Rectal smooth muscle tissue (tissue), 1 donor: ENCODE measurements around the gene FBXO45.
A peak's percentile ranks its signal among the peaks of the same experiment; 100 is the strongest.
"Not testable (repeated sequence)": the region's sequence is repeated elsewhere in the genome, so short reads cannot be mapped to it uniquely, and the experiment has no call there.

Source experiments
- H3K27ac ChIP-seq: one replicate; pipeline ENCODE4 v1.7.0; 2013; ENCODE audit warnings: low read depth, low read length, inconsistent platforms
- H3K27me3 ChIP-seq: one replicate; pipeline ENCODE4 v1.7.0; 2013; ENCODE audit warnings: low read length; ENCODE audit not compliant: control insufficient read depth, insufficient read depth
- H3K36me3 ChIP-seq: one replicate; pipeline ENCODE4 v1.7.0; 2013; ENCODE audit warnings: low read length; ENCODE audit not compliant: control insufficient read depth, insufficient read depth
- H3K4me1 ChIP-seq: one replicate; pipeline ENCODE4 v1.7.0; 2013; ENCODE audit warnings: low read length; ENCODE audit not compliant: control insufficient read depth, insufficient read depth
- H3K4me3 ChIP-seq: one replicate; pipeline ENCODE4 v1.7.0; 2013; ENCODE audit warnings: low read length
- H3K9ac ChIP-seq: one replicate; pipeline ENCODE4 v1.7.0; 2013; ENCODE audit warnings: low read length

The FBXO45 gene

GRCh38 chr3:196563721-196564225, 4.7 kb upstream of the FBXO45 start:
- Histone ChIP-seq H3K4me3 (no peak overlapping the region), H3K27ac (no peak overlapping the region), H3K36me3 (peaks cover 9% of the 10 kb centered on the region), H3K4me1 (peaks cover 6% of the 10 kb centered on the region), H3K9ac (no peak overlapping the region), H3K27me3 (no peaks in the 10 kb centered on the region)

- no peaks in the 10 kb centered on the region for H3K27me3 ChIP-seq
- no peaks in the 10 kb centered on the region for H3K36me3 ChIP-seq
- H3K9ac ChIP-seq, result peak overlapping the region; percentile 77
- H3K27ac ChIP-seq, result peak overlapping the region; percentile 66
- H3K4me1 ChIP-seq, result peaks cover 15% of the 10 kb centered on the region
- H3K4me3 ChIP-seq, result peak overlapping the region; percentile 82
Measured at GRCh38 chr3:196569003-196569516, 600 bp downstream of the FBXO45 start.

DNA sequence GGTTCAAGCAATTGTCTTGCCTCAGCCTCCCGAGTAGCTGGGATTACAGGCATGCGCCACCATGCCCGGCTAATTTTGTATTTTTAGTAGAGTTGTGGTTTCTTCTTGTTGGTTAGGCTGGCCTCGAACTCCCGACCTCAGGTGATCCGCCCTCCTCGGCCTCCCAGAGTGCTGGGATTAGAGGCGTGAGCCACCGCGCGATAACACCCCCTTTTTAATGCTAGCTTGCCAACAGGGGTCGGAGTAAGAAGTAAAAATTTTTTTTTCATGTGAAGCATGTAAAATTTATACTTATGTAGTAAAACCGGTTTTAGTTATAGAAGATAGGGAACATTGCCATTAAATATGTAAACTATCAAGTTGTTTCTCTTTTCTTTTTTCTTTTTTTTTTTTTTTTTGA, 1.9 kb downstream of the FBXO45 start:
- H3K27ac ChIP-seq, H3K36me3 ChIP-seq, H3K9ac ChIP-seq, H3K27me3 ChIP-seq: not testable (repeated sequence)
- peak overlapping the region; percentile 82 for H3K4me3 ChIP-seq
- peaks cover 15% of the 10 kb centered on the region for H3K4me1 ChIP-seq

DNA sequence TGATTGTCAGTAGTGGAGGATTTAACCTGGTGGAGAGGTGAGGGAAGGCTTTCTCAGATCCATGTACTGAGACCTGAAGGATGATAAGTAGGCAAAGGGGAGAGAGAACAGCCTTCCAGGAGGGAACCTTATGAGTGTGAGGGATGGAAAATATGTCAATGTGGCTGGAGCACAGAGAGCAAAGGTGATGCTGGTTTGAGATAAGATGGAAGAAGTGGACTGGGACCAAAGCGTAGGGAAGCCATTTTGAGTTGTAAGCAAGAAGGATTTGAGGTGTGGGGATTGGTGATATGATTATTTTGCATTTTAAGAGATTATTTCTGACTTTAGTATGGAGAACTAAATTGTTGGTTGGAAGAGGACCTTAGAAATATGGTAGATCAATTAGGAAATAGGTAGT, 3.9 kb downstream of the FBXO45 start:
- H3K4me3 ChIP-seq, result no peak overlapping the region
- no peak overlapping the region for H3K27ac ChIP-seq
- no peaks in the 10 kb centered on the region for H3K27me3 ChIP-seq
- H3K36me3 ChIP-seq, result no peaks in the 10 kb centered on the region
- H3K4me1 ChIP-seq, result peaks cover 15% of the 10 kb centered on the region
- H3K9ac ChIP-seq, result no peak overlapping the region

- Histone ChIP-seq H3K4me3 (no peak overlapping the region), H3K36me3 (no peaks in the 10 kb centered on the region), H3K27ac (no peak overlapping the region), H3K4me1 (no peaks in the 10 kb centered on the region), H3K27me3 (no peaks in the 10 kb centered on the region), H3K9ac (no peak overlapping the region)
Measured at GRCh38 chr3:196585044-196585757, 16.7 kb downstream of the FBXO45 start.

- Histone ChIP-seq H3K4me1 (no peaks in the 10 kb centered on the region), H3K9ac (no peak overlapping the region), H3K27me3 (no peaks in the 10 kb centered on the region), H3K27ac (no peak overlapping the region), H3K4me3 (no peak overlapping the region), H3K36me3 (no peaks in the 10 kb centered on the region)
Measured at GRCh38 chr3:196590279-196590678, 21.8 kb downstream of the FBXO45 start.

DNA sequence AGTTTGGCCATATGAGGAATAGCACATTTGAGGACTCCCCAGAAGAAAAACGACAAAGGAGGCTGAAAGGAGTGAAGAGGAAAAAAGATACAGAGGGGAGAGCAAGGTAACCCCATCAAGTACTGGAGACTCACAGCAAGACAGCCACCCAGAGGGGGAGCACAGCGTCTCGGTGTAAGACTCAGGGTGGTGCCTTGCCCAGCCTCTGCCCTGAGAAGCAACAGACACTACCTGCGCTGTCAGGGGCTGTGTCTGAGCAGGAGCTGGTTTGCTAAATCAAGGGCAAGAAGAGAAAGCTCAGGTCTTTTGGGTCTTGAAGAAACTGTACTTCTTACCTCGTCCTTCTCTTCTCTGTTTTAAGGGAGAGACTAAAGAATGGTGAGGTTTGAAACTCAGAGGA, 27.9 kb downstream of the FBXO45 start:
- H3K27ac ChIP-seq, result no peak overlapping the region
- no peak overlapping the region for H3K4me3 ChIP-seq
- H3K36me3 ChIP-seq, result no peaks in the 10 kb centered on the region
- H3K9ac ChIP-seq, result no peak overlapping the region
- H3K4me1 ChIP-seq, result no peaks in the 10 kb centered on the region
- H3K27me3 ChIP-seq, result no peaks in the 10 kb centered on the region

DNA sequence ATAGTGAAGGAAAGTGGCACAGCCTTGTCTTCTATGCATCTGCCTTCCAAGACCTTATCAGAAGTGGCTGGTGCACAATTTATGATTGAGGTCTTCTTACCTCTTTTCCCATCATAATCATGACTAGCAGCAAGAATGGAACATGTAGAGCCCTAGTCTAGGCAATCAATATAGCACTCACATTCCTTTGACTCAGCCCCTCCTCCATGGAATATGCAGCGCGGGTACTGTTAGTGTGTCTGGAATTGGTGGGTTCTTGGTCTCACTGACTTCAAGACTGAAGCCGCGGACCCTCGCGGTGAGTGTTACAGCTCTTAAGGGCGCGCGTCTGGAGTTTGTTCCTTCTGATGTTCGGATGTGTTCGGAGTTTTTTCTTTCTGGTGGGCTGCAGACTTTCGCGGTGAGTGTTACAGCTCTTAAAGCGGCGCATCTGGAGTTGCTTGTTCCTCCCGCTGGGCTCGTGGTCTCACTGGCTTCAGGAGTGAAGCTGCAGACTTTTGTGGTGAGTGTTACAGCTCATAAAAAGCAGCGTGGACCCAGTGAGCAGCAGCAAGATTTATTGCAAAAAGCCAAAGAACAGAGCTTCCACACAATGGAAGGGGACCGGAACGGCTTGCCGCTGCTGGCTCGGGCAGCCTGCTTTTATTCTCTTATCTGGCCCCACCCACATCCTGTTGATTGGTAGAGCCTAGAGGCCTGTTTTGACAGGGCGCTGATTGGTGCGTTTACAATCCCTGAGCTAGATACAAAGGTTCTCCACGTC, 29.7 kb downstream of the FBXO45 start:
- not testable (repeated sequence) for H3K4me1 ChIP-seq, H3K4me3 ChIP-seq, H3K36me3 ChIP-seq, H3K9ac ChIP-seq, H3K27me3 ChIP-seq, H3K27ac ChIP-seq

- H3K27me3 ChIP-seq, result no peaks in the 10 kb centered on the region
- H3K4me1 ChIP-seq, result no peaks in the 10 kb centered on the region
- H3K27ac ChIP-seq, result no peak overlapping the region
- no peak overlapping the region for H3K4me3 ChIP-seq
- H3K36me3 ChIP-seq, result no peaks in the 10 kb centered on the region
- H3K9ac ChIP-seq, result no peak overlapping the region
Measured at GRCh38 chr3:196599734-196600128, 31.3 kb downstream of the FBXO45 start.

GRCh38 chr3:196600359-196600758, 31.9 kb downstream of the FBXO45 start:
- Histone ChIP-seq H3K36me3 (no peaks in the 10 kb centered on the region), H3K27ac (no peak overlapping the region), H3K9ac (no peak overlapping the region), H3K27me3 (no peaks in the 10 kb centered on the region), H3K4me3 (no peak overlapping the region), H3K4me1 (no peaks in the 10 kb centered on the region)

GRCh38 chr3:196602673-196603072, 34.2 kb downstream of the FBXO45 start:
- Histone ChIP-seq H3K27ac (no peak overlapping the region), H3K9ac (no peak overlapping the region), H3K27me3 (no peaks in the 10 kb centered on the region), H3K4me3 (no peak overlapping the region), H3K4me1 (no peaks in the 10 kb centered on the region), H3K36me3 (no peaks in the 10 kb centered on the region)

GRCh38 chr3:196603683-196604082, 35.2 kb downstream of the FBXO45 start:
- Histone ChIP-seq H3K27ac (no peak overlapping the region), H3K9ac (no peak overlapping the region), H3K27me3 (no peaks in the 10 kb centered on the region), H3K4me1 (no peaks in the 10 kb centered on the region), H3K4me3 (no peak overlapping the region), H3K36me3 (no peaks in the 10 kb centered on the region)
